Measurements from ENCODE around the gene GNG3. TPM values are rescaled to one million over a fixed set of nuclear protein-coding genes. Genes with fewer than 3 reads are reported as not detected.

Gene GNG3
- total RNA-seq, 1 donor from 2014 or later = not detected

GRCh38 chr11:62752994-62753735, 45.7 kb downstream of the GNG3 start:
- intact Hi-C loops (cut with micrococcal nuclease) = loop anchor here (1.0 kb wide), 2 partner anchors 8 to 34 kb away; partner anchors contain the start of genes POLR2G and TMEM179B

GRCh38 chr11:62753736-62754603, 46.5 kb downstream of the GNG3 start, which contains the start of gene ZBTB3:
Gene ZBTB3, minus strand, starts transcription at chr11:62754160. Its CDS starts 496 bp downstream, at chr11:62753664.
- intact Hi-C loops (cut with micrococcal nuclease) = loop anchor here (1.0 to 2.0 kb wide), 13 partner anchors 7 to 163 kb away; partner anchors contain the start of genes NXF1, POLR2G, STX5 and TAF6L

GRCh38 chr11:62755086-62755615, 47.7 kb downstream of the GNG3 start:
- intact Hi-C loops (cut with micrococcal nuclease) = loop anchor here (2.0 kb wide), 1 partner anchor 76 kb away; the partner anchor contains the start of gene UBXN1

DNA sequence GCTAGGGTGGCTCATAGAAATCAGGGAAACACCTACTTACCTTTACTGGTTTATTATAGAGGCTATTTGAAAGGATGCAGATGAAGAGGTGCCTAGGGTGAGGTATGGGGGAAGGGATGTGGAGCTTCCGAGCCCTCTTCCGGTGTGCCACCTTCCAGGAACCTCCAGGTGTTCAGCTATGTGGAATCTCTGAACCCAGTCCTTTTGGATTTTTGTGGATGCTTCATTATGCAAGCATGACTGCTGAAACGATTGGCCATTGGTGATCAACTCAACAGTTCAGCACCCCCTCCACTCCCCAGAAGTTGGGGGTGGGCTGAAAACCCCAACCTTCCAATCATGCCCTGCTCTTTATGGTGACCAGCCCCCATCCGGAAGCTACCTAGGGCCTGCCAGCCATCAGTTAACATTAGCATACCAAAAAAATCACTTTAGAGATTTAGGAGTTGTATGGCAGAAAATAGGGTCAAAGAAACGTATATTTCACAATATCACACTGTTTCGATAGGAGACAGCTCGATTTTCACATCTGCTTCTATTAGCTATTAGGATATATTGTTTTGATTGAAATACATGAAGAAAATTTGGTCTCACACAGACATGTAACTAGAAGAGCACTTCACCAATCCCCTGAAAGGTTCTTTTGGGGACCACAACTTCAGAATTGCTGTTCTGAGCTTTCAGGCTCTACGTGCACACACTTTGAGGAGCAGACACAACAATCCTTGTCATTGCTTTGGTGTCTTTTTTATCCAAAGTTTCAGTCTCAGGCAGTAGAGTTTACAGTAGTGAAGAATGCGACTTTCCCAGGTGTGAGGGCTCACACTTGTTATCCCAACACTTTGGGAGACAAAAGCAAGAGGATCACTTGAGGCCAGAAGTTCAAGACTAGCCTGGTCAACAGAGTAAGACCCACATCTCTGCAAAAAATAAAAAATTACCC, 50.6 kb downstream of the GNG3 start:
- intact Hi-C loops (cut with micrococcal nuclease) = no loop called here

Other genes starting within 250 kb of the GNG3 start
- gene AHNAK, start 160.9 kb upstream of the GNG3 start, total RNA-seq = 359 and 362 TPM in 2 replicates
- gene EEF1G, start 133.8 kb upstream of the GNG3 start, total RNA-seq = 1,061 and 1,072 TPM in 2 replicates
- 24.2 and 31.3 TPM in 2 replicates for gene TUT1, start 116.2 kb upstream of the GNG3 start, total RNA-seq
- 235 and 238 TPM in 2 replicates for gene MTA2, start 105.8 kb upstream of the GNG3 start, total RNA-seq
- 141 and 150 TPM in 2 replicates for gene EML3, start 94.9 kb upstream of the GNG3 start, total RNA-seq
- gene ROM1, start 94.4 kb upstream of the GNG3 start, total RNA-seq = 1.1 and 2.7 TPM in 2 replicates
- gene B3GAT3, start 85.7 kb upstream of the GNG3 start, total RNA-seq = 70.6 and 77.1 TPM in 2 replicates
- 285 and 289 TPM in 2 replicates for gene GANAB, start 61.1 kb upstream of the GNG3 start, total RNA-seq
- gene INTS5, start 54.4 kb upstream of the GNG3 start, total RNA-seq = 31.4 and 32.3 TPM in 2 replicates
- gene C11orf98, start 42.5 kb upstream of the GNG3 start, total RNA-seq = 110 and 112 TPM in 2 replicates
- 26.4 and 26.7 TPM in 2 replicates for gene CSKMT, start 42.4 kb upstream of the GNG3 start, total RNA-seq
- gene UQCC3, start 36.0 kb upstream of the GNG3 start, total RNA-seq = 7.8 and 8.0 TPM in 2 replicates
- gene LBHD1, start 35.4 kb upstream of the GNG3 start, total RNA-seq = 18.3 and 20.9 TPM in 2 replicates
- 126 and 127 TPM in 2 replicates for gene UBXN1, start 28.6 kb upstream of the GNG3 start, total RNA-seq
- 0.17 and 0.20 TPM in 2 replicates for gene LRRN4CL, start 18.1 kb upstream of the GNG3 start, total RNA-seq
- gene BSCL2, start 252 bp upstream of the GNG3 start, total RNA-seq = 34.4 and 35.0 TPM in 2 replicates
- gene HNRNPUL2, start 19.8 kb downstream of the GNG3 start, total RNA-seq = 63.6 and 64.3 TPM in 2 replicates
- 49.8 and 51.5 TPM in 2 replicates for gene TTC9C, start 20.8 kb downstream of the GNG3 start, total RNA-seq
- gene ZBTB3, start 46.5 kb downstream of the GNG3 start, total RNA-seq = 13.8 and 14.0 TPM in 2 replicates
- gene POLR2G, start 53.9 kb downstream of the GNG3 start, total RNA-seq = 108 and 112 TPM in 2 replicates
- 22.2 and 23.8 TPM in 2 replicates for gene TAF6L, start 63.7 kb downstream of the GNG3 start, total RNA-seq
- gene TMEM179B, start 79.7 kb downstream of the GNG3 start, total RNA-seq = 48.8 and 53.1 TPM in 2 replicates
- gene TMEM223, start 84.3 kb downstream of the GNG3 start, total RNA-seq = 17.6 and 18.4 TPM in 2 replicates
- gene NXF1, start 97.8 kb downstream of the GNG3 start, total RNA-seq = 97.3 and 97.4 TPM in 2 replicates
- gene STX5, start 124.4 kb downstream of the GNG3 start, total RNA-seq = 45.9 and 50.5 TPM in 2 replicates
- not detected in 2 replicates for gene TEX54, start 125.2 kb downstream of the GNG3 start, total RNA-seq
- gene WDR74, start 131.9 kb downstream of the GNG3 start, total RNA-seq = 81.3 and 82.3 TPM in 2 replicates
- 202 and 204 TPM in 2 replicates for gene SLC3A2, start 173.2 kb downstream of the GNG3 start, total RNA-seq
- gene CHRM1, start 213.7 kb downstream of the GNG3 start, total RNA-seq = not detected in 2 replicates